Ecto neural progenitor cell (in vitro differentiated cells): Measurements from ENCODE around the gene PLXND1.

Source experiments
- DNase-seq: peaks from one replicate; pipeline ENCODE4 v3.0.0-alpha.2; 2018; ENCODE audit warnings: low spot score

PLXND1 gene

GRCh38 chr3:129584631-129585030 lies 21.8 kb downstream of the PLXND1 start:
- no peak for DNase-seq

- DNase-seq = no peak
Observed at GRCh38 chr3:129583289-129583688, 23.2 kb downstream of the PLXND1 start.

- no peak for DNase-seq
Observed at GRCh38 chr3:129582799-129583198, 23.7 kb downstream of the PLXND1 start.

GRCh38 chr3:129581623-129582022 lies 24.9 kb downstream of the PLXND1 start:
- no peak for DNase-seq

GRCh38 chr3:129579991-129580390 lies 26.5 kb downstream of the PLXND1 start:
- DNase-seq = no peak

GRCh38 chr3:129577925-129578786 lies 28.3 kb downstream of the PLXND1 start:
- no peak for DNase-seq

GRCh38 chr3:129577366-129577765 lies 29.1 kb downstream of the PLXND1 start:
- DNase-seq = no peak

- DNase-seq = no peak
Observed at GRCh38 chr3:129576514-129577352, 29.7 kb downstream of the PLXND1 start.

- DNase-seq = no peak
Observed at GRCh38 chr3:129575997-129576384, 30.5 kb downstream of the PLXND1 start.

GRCh38 chr3:129575233-129575996 lies 31.1 kb downstream of the PLXND1 start:
- DNase-seq = no peak

GRCh38 chr3:129574206-129574605 lies 32.3 kb downstream of the PLXND1 start:
- no peak for DNase-seq

- no peak for DNase-seq
Observed at GRCh38 chr3:129573493-129573892, 33.0 kb downstream of the PLXND1 start.

GRCh38 chr3:129572603-129573002 lies 33.9 kb downstream of the PLXND1 start:
- DNase-seq = no peak

GRCh38 chr3:129571605-129572547 lies 34.6 kb downstream of the PLXND1 start:
- DNase-seq = no peak

GRCh38 chr3:129569856-129570255 lies 36.6 kb downstream of the PLXND1 start:
- DNase-seq = no peak

GRCh38 chr3:129567939-129568338 lies 38.5 kb downstream of the PLXND1 start:
- no peak for DNase-seq

GRCh38 chr3:129567176-129567705 lies 39.2 kb downstream of the PLXND1 start:
- DNase-seq = no peak

GRCh38 chr3:129565902-129566301 lies 40.6 kb downstream of the PLXND1 start:
- no peak for DNase-seq

- no peak for DNase-seq
Observed at GRCh38 chr3:129564981-129565644, 41.4 kb downstream of the PLXND1 start.

GRCh38 chr3:129563850-129564535 lies 42.5 kb downstream of the PLXND1 start:
- DNase-seq = no peak
